GM23338 (cell line): ENCODE data around the gene CABS1. TPM values are rescaled to one million over a fixed set of nuclear protein-coding genes. Genes with fewer than 3 reads are reported as not detected.

ENCODE experiments used
- polyA plus RNA-seq: library from polyadenylated mRNA; unstranded; fragments of >200 nt; fragmentation: Nextera tagmentation; extraction: Ambion mirVana; gene quantifications from 2 replicates; pipeline ENCODE4 v1.2.1, GENCODE V29; 2016
- total RNA-seq: library from RNA; depleted of rRNA; stranded (reverse); fragments of >200 nt; shearing (Covaris generic); gene quantifications from 2 replicates; pipeline ENCODE4 v1.2.3, GENCODE V29; 2014; rRNA removed

The CABS1 gene
- total and polyA plus RNA-seq, 2 experiments from 2014 or later, result not detected

Other genes with a start within 250 kb of the CABS1 start
- gene PRR27, start 180.7 kb upstream of the CABS1 start, total RNA-seq, result not detected in 2 replicates
- not detected in 2 replicates for gene PRR27, start 180.7 kb upstream of the CABS1 start, polyA plus RNA-seq
- gene ODAM, start 139.3 kb upstream of the CABS1 start, total RNA-seq, result not detected in 2 replicates
- not detected in 2 replicates for gene ODAM, start 139.3 kb upstream of the CABS1 start, polyA plus RNA-seq
- gene FDCSP, start 108.9 kb upstream of the CABS1 start, total RNA-seq, result not detected in 2 replicates
- gene FDCSP, start 108.9 kb upstream of the CABS1 start, polyA plus RNA-seq, result not detected in 2 replicates
- gene CSN3, start 92.4 kb upstream of the CABS1 start, total RNA-seq, result not detected in 2 replicates
- gene CSN3, start 92.4 kb upstream of the CABS1 start, polyA plus RNA-seq, result not detected in 2 replicates
- gene SMR3A, start 25.8 kb downstream of the CABS1 start, total RNA-seq, result not detected in 2 replicates
- gene SMR3A, start 25.8 kb downstream of the CABS1 start, polyA plus RNA-seq, result not detected in 2 replicates
- not detected in 2 replicates for gene SMR3B, start 48.1 kb downstream of the CABS1 start, total RNA-seq
- not detected in 2 replicates for gene SMR3B, start 48.1 kb downstream of the CABS1 start, polyA plus RNA-seq
- gene OPRPN, start 63.0 kb downstream of the CABS1 start, total RNA-seq, result not detected in 2 replicates
- not detected in 2 replicates for gene OPRPN, start 63.0 kb downstream of the CABS1 start, polyA plus RNA-seq
- not detected in 2 replicates for gene MUC7, start 137.2 kb downstream of the CABS1 start, total RNA-seq
- gene MUC7, start 137.2 kb downstream of the CABS1 start, polyA plus RNA-seq, result not detected in 2 replicates
- gene AMTN, start 183.6 kb downstream of the CABS1 start, total RNA-seq, result not detected in 2 replicates
- gene AMTN, start 183.6 kb downstream of the CABS1 start, polyA plus RNA-seq, result not detected in 2 replicates